Bronchial epithelial cell (primary cell): ENCODE results near the gene GNB1L. TPM values are rescaled to one million over a fixed set of nuclear protein-coding genes. Genes with fewer than 3 reads are reported as not detected.

Source experiments
- DNase-seq: peaks from one replicate; pipeline ENCODE4 v3.0.0-alpha.2; 2010; ENCODE audit warnings: low read depth
- FAIRE-seq: peaks from 2 replicates; lab custom pipeline; 2011; peaks lifted over from hg19 to GRCh38; lab: Jason Lieb, UNC
- H3K27me3 ChIP-seq: 2 replicates; pipeline ENCODE4 v1.5.1; 2011; ENCODE audit warnings: low read length; ENCODE audit not compliant: control insufficient read depth, insufficient read depth
- H3K36me3 ChIP-seq: 2 replicates; pipeline ENCODE4 v1.5.1; 2011; ENCODE audit warnings: low read length; ENCODE audit not compliant: control insufficient read depth, insufficient read depth
- H3K4me3 ChIP-seq: 2 replicates; pipeline ENCODE4 v1.5.1; 2011; ENCODE audit warnings: mild to moderate bottlenecking, low read depth, low read length, control low read depth
- total RNA-seq: library from RNA; depleted of rRNA; stranded (reverse); fragments of >200 nt; gene quantifications from 2 replicates; pipeline ENCODE4 v1.2.1, GENCODE V29; 2014
- TF ChIP-seq, protein P1 (sequence below): IDR thresholded peaks from 2 replicates; pipeline ENCODE4 v1.5.1; 2011; ENCODE audit warnings: mild to moderate bottlenecking, moderate library complexity, low read length, control low read depth, inconsistent platforms; ENCODE audit not compliant: insufficient read depth, severe bottlenecking

The GNB1L gene
- total RNA-seq, 1 donor from 2014 or later, result 7.6 TPM

DNA sequence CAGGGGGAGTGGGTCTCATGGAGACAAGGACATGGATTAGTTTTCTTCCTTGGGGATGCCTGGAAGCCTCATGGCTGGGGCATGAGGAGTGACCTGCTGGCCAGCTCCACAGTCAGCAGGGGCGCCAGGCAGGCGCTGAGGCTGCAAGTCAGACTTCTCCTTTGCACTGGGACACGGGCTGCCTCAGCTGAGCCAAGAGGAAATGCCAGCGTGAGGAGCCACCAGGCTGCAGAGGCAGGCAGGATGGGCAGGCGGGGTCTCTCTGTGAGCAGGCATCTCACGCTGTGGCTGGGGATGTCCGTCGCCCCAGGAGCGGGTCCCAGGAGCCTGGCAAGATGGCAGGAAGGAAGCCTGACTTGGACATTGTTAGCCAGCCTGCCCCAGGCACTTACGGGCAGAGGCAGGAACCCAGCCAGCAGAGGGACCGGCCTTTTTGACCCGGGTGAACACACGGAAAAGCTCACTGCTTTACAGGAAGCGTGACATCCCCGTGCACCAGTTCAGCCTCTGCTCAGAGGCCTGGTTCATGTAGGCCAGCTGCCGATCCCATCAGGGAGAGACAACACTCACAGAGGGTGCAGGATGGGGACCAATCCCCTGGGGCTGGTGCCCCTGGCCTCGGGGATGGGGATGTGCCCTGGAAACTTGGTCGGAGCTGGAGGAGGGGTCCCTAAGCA lies 10.2 kb downstream of the GNB1L start:
- H3K4me3 ChIP-seq, result no peak overlapping the region
- FAIRE-seq, result no peak
- H3K36me3 ChIP-seq, result no peaks in the 10 kb centered on the region
- TF ChIP-seq, protein P1, sequence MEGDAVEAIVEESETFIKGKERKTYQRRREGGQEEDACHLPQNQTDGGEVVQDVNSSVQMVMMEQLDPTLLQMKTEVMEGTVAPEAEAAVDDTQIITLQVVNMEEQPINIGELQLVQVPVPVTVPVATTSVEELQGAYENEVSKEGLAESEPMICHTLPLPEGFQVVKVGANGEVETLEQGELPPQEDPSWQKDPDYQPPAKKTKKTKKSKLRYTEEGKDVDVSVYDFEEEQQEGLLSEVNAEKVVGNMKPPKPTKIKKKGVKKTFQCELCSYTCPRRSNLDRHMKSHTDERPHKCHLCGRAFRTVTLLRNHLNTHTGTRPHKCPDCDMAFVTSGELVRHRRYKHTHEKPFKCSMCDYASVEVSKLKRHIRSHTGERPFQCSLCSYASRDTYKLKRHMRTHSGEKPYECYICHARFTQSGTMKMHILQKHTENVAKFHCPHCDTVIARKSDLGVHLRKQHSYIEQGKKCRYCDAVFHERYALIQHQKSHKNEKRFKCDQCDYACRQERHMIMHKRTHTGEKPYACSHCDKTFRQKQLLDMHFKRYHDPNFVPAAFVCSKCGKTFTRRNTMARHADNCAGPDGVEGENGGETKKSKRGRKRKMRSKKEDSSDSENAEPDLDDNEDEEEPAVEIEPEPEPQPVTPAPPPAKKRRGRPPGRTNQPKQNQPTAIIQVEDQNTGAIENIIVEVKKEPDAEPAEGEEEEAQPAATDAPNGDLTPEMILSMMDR, result peak; percentile 4
- no peaks in the 10 kb centered on the region for H3K27me3 ChIP-seq
- peak; percentile 50 for DNase-seq

DNA sequence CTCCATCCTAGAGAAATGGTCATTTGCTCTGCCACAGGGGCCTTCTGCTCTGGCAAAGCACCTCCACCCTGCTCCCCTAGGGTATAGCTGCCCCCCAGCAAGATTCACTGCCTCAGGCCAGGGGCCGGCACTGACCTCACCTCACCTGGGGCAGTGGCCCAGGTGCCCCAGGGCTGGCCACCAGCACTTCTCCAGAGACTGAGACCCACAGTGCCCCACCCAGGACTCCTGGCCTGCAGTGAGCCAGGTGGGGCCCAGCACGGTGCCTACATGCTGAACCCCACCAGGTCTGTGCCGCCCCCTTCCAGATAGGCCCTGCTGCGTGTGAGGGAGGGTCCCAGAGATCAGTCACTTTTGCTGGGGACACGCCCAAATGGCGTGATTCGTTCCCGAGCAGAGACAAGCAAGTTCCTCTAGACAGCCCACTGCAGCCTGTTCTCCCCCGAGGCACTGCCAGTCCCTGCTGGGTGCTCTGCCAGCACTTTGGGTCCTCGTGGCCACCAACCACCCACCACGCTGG lies 10.8 kb downstream of the GNB1L start:
- TF ChIP-seq, protein P1, result no peak
- no peak for DNase-seq
- Histone ChIP-seq H3K27me3 (no peaks in the 10 kb centered on the region), H3K36me3 (no peaks in the 10 kb centered on the region), H3K4me3 (no peak overlapping the region)
- FAIRE-seq, result no peak

DNA sequence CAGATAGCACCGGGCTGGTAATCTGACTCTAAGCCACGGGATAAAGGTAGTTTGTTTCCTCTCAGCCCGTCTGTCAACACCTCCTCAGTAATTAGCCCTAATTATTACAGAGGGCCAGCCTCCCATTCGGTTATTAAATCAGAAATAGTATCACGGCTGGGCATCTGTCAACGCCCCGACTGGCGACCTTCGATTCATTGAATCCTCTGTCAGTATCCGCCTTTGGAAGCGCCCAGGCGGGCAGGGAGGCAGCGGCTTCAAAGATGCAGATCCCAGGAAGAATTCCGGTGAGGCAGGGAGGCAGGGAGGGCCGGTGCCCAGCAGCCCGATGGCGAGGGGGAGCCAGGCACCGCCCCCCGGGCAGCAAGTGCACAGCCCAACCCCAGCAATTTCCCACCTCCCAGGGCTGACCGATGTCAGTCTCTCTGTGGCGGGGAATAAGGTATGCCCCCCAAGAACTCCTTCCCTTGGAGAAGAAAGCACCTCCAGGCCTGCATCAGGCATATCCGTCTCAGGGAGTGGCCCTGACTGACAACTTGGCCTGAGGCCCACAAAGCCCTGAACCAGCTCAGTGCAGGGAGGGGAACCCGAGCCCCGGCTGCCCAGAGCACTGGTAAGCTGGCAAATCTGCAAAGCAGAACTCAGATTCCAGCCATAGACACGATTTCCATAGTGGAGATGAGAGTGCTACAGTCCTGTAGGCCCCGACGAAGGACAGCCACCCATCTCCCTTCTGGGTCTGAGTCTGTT lies 11.4 kb downstream of the GNB1L start:
- Histone ChIP-seq H3K27me3 (no peaks in the 10 kb centered on the region), H3K36me3 (no peaks in the 10 kb centered on the region), H3K4me3 (no peak overlapping the region)
- TF ChIP-seq, protein P1, result no peak
- FAIRE-seq, result no peak
- DNase-seq, result no peak

DNA sequence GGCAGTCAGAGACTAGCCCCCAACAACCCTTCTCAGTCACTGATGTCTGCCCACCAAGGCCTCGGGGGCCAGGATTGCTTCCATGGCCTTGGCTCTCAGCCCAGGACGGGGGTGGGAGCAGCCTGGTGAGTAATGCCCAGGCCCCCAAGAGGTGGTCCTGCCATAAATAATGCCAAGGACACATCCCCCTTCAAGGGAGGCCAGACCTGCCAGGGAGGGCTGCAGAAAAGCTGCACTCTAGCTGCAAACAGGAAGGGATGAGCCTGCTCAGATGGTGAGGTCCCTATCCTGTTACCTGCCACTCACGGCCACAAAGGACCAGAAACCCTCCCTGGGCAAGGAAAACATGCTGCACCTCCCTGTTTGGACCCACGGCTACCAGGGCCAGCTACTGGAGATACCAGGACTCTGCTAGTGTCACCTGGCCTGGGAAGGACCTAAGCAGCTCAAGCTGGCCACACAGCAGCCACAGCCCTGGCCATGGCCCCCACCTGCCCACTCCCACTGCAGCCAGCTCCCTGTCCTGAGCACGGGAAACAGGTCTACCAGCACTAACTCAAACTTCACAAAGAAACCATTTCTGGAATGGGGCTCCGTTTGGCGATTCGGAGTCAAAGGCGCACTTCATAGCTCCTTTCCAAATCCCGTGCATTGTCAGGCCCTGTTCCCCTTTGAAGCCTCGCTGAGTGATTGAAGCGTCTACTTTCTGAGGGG lies 12.1 kb downstream of the GNB1L start:
- Histone ChIP-seq H3K27me3 (no peaks in the 10 kb centered on the region), H3K36me3 (no peaks in the 10 kb centered on the region), H3K4me3 (no peak overlapping the region)
- FAIRE-seq (peak; percentile 23), DNase-seq (no peak)
- TF ChIP-seq, protein P1, result no peak

DNA sequence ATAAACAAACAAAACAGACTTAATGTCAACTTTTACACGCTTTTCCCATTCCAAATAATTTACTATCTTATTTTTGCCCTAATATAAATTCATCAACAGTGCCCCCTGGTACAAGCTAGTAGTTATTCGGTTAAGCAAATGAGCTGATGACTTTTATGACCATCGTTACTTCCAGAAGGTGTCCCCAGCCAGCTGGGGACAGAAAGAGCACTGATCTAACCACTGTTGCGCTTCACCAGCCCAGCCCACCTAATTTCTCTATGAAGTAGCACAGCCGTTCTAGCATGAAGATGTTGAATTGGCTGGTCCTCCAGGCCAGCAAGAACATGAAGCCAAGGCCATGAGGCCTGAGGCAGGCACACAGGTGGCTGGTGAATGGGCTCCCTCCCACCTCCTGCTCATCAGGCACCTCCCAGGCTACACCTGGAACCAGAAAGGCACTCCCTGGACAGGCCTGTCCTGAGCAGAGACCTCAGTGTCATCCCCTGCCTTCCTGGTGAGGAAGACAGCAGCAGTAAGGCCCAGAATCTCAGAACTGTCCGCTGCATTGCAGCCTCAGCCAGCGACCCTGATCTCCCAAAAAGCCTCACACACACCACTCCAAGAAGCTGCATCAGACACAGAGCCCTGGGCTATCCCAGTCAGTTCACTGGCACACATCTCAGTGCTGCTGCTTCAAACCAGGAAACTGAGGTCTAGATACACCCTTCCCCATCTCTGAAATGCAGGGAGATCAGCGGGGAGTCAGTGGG lies 12.9 kb downstream of the GNB1L start:
- TF ChIP-seq, protein P1, result no peak
- peak; percentile 32 for FAIRE-seq
- no peaks in the 10 kb centered on the region for H3K36me3 ChIP-seq
- DNase-seq, result no peak
- H3K27me3 ChIP-seq, result no peaks in the 10 kb centered on the region
- no peak overlapping the region for H3K4me3 ChIP-seq
